Measurements from ENCODE around the gene PPT1. TPM values are rescaled to one million over a fixed set of nuclear protein-coding genes. Genes with fewer than 3 reads are reported as not detected.

The PPT1 gene
- total RNA-seq, 3 donors from 2014 or later: 16.7 to 63.1 (median 39.1) TPM

- peak in 1 of 3 donors; percentile 74 for DNase-seq
Observed at GRCh38 chr1:40078512-40079333, 18.3 kb downstream of the PPT1 start.

GRCh38 chr1:40076895-40077312 is 20.1 kb downstream of the PPT1 start:
- H3K4me3 ChIP-seq: no peak overlapping the region
- H3K9me3 ChIP-seq: no peaks in the 10 kb centered on the region
- DNase-seq (no peak), ATAC-seq (peak; percentile 51)
- intact Hi-C loops (cut with DNase I, micrococcal nuclease): no loop called here
- TF ChIP-seq CTCF (IDR thresholded peaks at IDR 0.05): no peak
- no peaks in the 10 kb centered on the region for H3K4me1 ChIP-seq (ENCODE audit: low read depth)
- H3K36me3 ChIP-seq (ENCODE audit: low read depth): peaks cover 4% of the 10 kb centered on the region

More at GRCh38 chr1:40078512-40079333, 18.3 kb downstream of the PPT1 start:
- H3K36me3 ChIP-seq (ENCODE audit: low read depth): no peaks in the 10 kb centered on the region
- no peaks in the 10 kb centered on the region for H3K9me3 ChIP-seq
- intact Hi-C loops (cut with DNase I, micrococcal nuclease): no loop called here
- H3K4me1 ChIP-seq (ENCODE audit: low read depth): no peaks in the 10 kb centered on the region
- TF ChIP-seq CTCF (IDR thresholded peaks at IDR 0.05): peak; percentile 52
- peak; percentile 84 for ATAC-seq
- no peak overlapping the region for H3K4me3 ChIP-seq

GRCh38 chr1:40075266-40075665 is 21.8 kb downstream of the PPT1 start:
- intact Hi-C loops (cut with DNase I, micrococcal nuclease): no loop called here
- no peak for ATAC-seq

GRCh38 chr1:40073062-40073461 is 24.0 kb downstream of the PPT1 start:
- Histone ChIP-seq H3K4me1 (ENCODE audit: low read depth) (no peaks in the 10 kb centered on the region), H3K4me3 (no peak overlapping the region), H3K36me3 (ENCODE audit: low read depth) (peaks cover 16% of the 10 kb centered on the region), H3K9me3 (no peaks in the 10 kb centered on the region)
- ATAC-seq (no peak), DNase-seq (no peak)
- TF ChIP-seq CTCF (IDR thresholded peaks at IDR 0.05): no peak
- intact Hi-C loops (cut with DNase I, micrococcal nuclease): no loop called here

More at GRCh38 chr1:40075266-40075665, 21.8 kb downstream of the PPT1 start:
- H3K4me3 ChIP-seq: no peak overlapping the region
- no peak for TF ChIP-seq CTCF (IDR thresholded peaks at IDR 0.05)
- peaks cover 16% of the 10 kb centered on the region for H3K36me3 ChIP-seq (ENCODE audit: low read depth)
- H3K9me3 ChIP-seq: no peaks in the 10 kb centered on the region
- no peaks in the 10 kb centered on the region for H3K4me1 ChIP-seq (ENCODE audit: low read depth)
- DNase-seq: no peak

GRCh38 chr1:40072142-40072541 is 24.9 kb downstream of the PPT1 start:
- ATAC-seq (no peak), DNase-seq (no peak)
- Histone ChIP-seq H3K9me3 (no peaks in the 10 kb centered on the region), H3K36me3 (ENCODE audit: low read depth) (peaks cover 21% of the 10 kb centered on the region), H3K4me1 (ENCODE audit: low read depth) (no peaks in the 10 kb centered on the region), H3K4me3 (no peak overlapping the region)
- no peak for TF ChIP-seq CTCF (IDR thresholded peaks at IDR 0.05)
- intact Hi-C loops (cut with DNase I, micrococcal nuclease): no loop called here

Data from mucosa of descending colon (tissue), 3 donors.